Measurements from ENCODE around the gene NES.

Gene NES

DNA sequence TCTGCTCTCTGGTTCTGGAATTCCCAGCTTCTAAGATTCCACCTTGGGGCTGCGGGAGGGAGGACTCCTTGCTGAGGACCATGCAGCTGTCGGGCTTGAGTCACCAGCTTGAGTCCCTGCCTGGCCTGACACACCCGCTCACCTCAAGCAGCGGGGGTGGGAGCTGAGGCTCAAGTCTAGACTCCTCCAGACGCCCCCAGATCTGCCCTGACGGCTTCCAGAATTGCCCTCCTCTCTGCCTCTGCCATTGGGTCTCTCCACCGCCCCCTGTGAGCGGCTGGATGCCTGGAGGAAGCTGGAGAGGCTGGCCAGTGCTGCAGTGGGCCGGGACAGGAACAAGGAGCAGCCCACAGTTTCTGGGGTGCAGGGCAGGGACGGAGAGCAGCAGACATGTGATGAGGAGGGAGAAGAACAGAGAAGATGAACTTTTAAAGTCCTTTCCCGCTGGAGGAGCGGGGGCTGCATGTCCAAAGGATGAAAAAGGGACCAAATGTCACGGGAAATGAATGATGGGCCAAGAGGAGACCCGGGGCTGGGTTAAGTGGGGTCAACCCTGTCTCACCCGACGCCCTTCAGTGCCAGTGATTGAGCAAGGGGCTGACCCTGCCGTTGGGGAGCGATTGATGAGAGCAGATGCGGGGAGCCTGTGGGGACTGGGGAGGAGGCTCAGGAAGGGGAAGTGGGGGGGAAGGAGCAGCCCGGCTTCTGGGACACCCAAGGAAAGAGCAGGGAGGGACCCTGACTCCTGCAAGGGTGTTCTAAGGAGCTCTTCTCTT is 14.6 kb upstream of the NES start:
- WGBS (ENCODE audit: extremely low coverage, insufficient coverage, insufficient read length), result no CpG with 5 or more reads among the region's 20 CpGs
- peak; percentile 52 to 67 for DNase-seq

GRCh38 chr1:156691191-156691590 is 14.0 kb upstream of the NES start:
- H3K4ac ChIP-seq (ENCODE audit: low read depth, low read length), result no peak overlapping the region
- no peak overlapping the region for H3K27ac ChIP-seq (ENCODE audit: low read depth, low read length)
- peak overlapping the region; percentile 16 for H3K18ac ChIP-seq (ENCODE audit: low read length)
- H2BK5ac ChIP-seq (ENCODE audit: low read depth, low read length, poor library complexity), result peak overlapping the region; percentile 18
- peak overlapping the region; percentile 23 for H2AK5ac ChIP-seq (ENCODE audit: low read length)
- H3K36me3 ChIP-seq (ENCODE audit: control insufficient read depth in 1 of 2, insufficient read depth in 2 of 2, low read length in 2 of 2), result no peaks in the 10 kb centered on the region
- H3K4me1 ChIP-seq (ENCODE audit: control insufficient read depth in 1 of 2, insufficient read depth in 2 of 2, low read length in 2 of 2), result peaks cover 44 to 50% of the 10 kb centered on the region in 2 experiments
- peak overlapping the region; percentile 15 for H4K8ac ChIP-seq (ENCODE audit: low read depth, low read length)
- H3K79me2 ChIP-seq (ENCODE audit: control insufficient read depth, insufficient read depth, low read length, poor library complexity), result peaks cover 3% of the 10 kb centered on the region
- H2AFZ ChIP-seq (ENCODE audit: insufficient read depth, low read length, poor library complexity), result no peak overlapping the region
- H3K79me1 ChIP-seq (ENCODE audit: low read length), result peaks cover 32% of the 10 kb centered on the region
- H2BK120ac ChIP-seq (ENCODE audit: insufficient read depth, low read length, poor library complexity), result peak overlapping the region; percentile 48
- H3K4me3 ChIP-seq (ENCODE audit: low read depth, low read length), result no peak overlapping the region
- DNase-seq, result no peak
- peak overlapping the region; percentile 31 for H4K91ac ChIP-seq (ENCODE audit: low read depth, low read length)
- H3K9ac ChIP-seq (ENCODE audit: low read length), result no peak overlapping the region
- H3K27me3 ChIP-seq (ENCODE audit: insufficient read depth, low read length), result no peaks in the 10 kb centered on the region
- peak overlapping the region; percentile 52 for H2BK12ac ChIP-seq (ENCODE audit: low read length)
- H4K12ac ChIP-seq (ENCODE audit: low read depth, low read length), result no peak overlapping the region
- H3K23ac ChIP-seq (ENCODE audit: low read length), result no peak overlapping the region
- H3K14ac ChIP-seq (ENCODE audit: low read length), result peak overlapping the region; percentile 41
- WGBS (ENCODE audit: extremely low coverage, insufficient coverage, insufficient read length), result no CpG with 5 or more reads among the region's 10 CpGs
- H3K4me2 ChIP-seq (ENCODE audit: low read length), result no peak overlapping the region
- H3K9me3 ChIP-seq (ENCODE audit: insufficient read depth, low read depth, low read length), result no peaks in the 10 kb centered on the region

More for the DNA sequence above, 14.6 kb upstream of the NES start:
- peaks cover 3% of the 10 kb centered on the region for H3K79me2 ChIP-seq (ENCODE audit: control insufficient read depth, insufficient read depth, low read length, poor library complexity)
- peaks cover 32% of the 10 kb centered on the region for H3K79me1 ChIP-seq (ENCODE audit: low read length)
- no peak overlapping the region for H3K4me3 ChIP-seq (ENCODE audit: low read depth, low read length)
- peak overlapping the region; percentile 94 for H2BK12ac ChIP-seq (ENCODE audit: low read length)
- H3K9me3 ChIP-seq (ENCODE audit: insufficient read depth, low read depth, low read length), result no peaks in the 10 kb centered on the region
- peak overlapping the region; percentile 90 for H2AK5ac ChIP-seq (ENCODE audit: low read length)
- peak overlapping the region; percentile 41 for H3K14ac ChIP-seq (ENCODE audit: low read length)
- H3K4me2 ChIP-seq (ENCODE audit: low read length), result peak overlapping the region; percentile 45
- no peak overlapping the region for H3K23ac ChIP-seq (ENCODE audit: low read length)
- peak overlapping the region; percentile 42 for H3K18ac ChIP-seq (ENCODE audit: low read length)
- H3K4me1 ChIP-seq (ENCODE audit: control insufficient read depth in 1 of 2, insufficient read depth in 2 of 2, low read length in 2 of 2), result peaks cover 44 to 50% of the 10 kb centered on the region in 2 experiments
- no peaks in the 10 kb centered on the region for H3K27me3 ChIP-seq (ENCODE audit: insufficient read depth, low read length)
- H4K91ac ChIP-seq (ENCODE audit: low read depth, low read length), result peak overlapping the region; percentile 94
- no peaks in the 10 kb centered on the region for H3K36me3 ChIP-seq (ENCODE audit: control insufficient read depth in 1 of 2, insufficient read depth in 2 of 2, low read length in 2 of 2)
- H4K8ac ChIP-seq (ENCODE audit: low read depth, low read length), result peak overlapping the region; percentile 56
- H3K4ac ChIP-seq (ENCODE audit: low read depth, low read length), result peak overlapping the region; percentile 57
- H3K27ac ChIP-seq (ENCODE audit: low read depth, low read length), result peak overlapping the region; percentile 84
- no peak overlapping the region for H4K12ac ChIP-seq (ENCODE audit: low read depth, low read length)
- H2AFZ ChIP-seq (ENCODE audit: insufficient read depth, low read length, poor library complexity), result peak overlapping the region; percentile 28
- no peak overlapping the region for H3K9ac ChIP-seq (ENCODE audit: low read length)
- peak overlapping the region; percentile 62 for H2BK5ac ChIP-seq (ENCODE audit: low read depth, low read length, poor library complexity)
- H2BK120ac ChIP-seq (ENCODE audit: insufficient read depth, low read length, poor library complexity), result peak overlapping the region; percentile 87

- peak overlapping the region; percentile 37 for H4K91ac ChIP-seq (ENCODE audit: low read depth, low read length)
- peaks cover 3% of the 10 kb centered on the region for H3K79me2 ChIP-seq (ENCODE audit: control insufficient read depth, insufficient read depth, low read length, poor library complexity)
- peaks cover 32% of the 10 kb centered on the region for H3K79me1 ChIP-seq (ENCODE audit: low read length)
- H3K14ac ChIP-seq (ENCODE audit: low read length), result no peak overlapping the region
- peak overlapping the region; percentile 28 for H2AK5ac ChIP-seq (ENCODE audit: low read length)
- no peak overlapping the region for H3K23ac ChIP-seq (ENCODE audit: low read length)
- H3K4ac ChIP-seq (ENCODE audit: low read depth, low read length), result no peak overlapping the region
- H4K8ac ChIP-seq (ENCODE audit: low read depth, low read length), result no peak overlapping the region
- no peak overlapping the region for H3K18ac ChIP-seq (ENCODE audit: low read length)
- no peaks in the 10 kb centered on the region for H3K27me3 ChIP-seq (ENCODE audit: insufficient read depth, low read length)
- no peak overlapping the region for H3K4me2 ChIP-seq (ENCODE audit: low read length)
- H2BK5ac ChIP-seq (ENCODE audit: low read depth, low read length, poor library complexity), result no peak overlapping the region
- H2BK12ac ChIP-seq (ENCODE audit: low read length), result peak overlapping the region; percentile 67
- no peaks in the 10 kb centered on the region for H3K36me3 ChIP-seq (ENCODE audit: control insufficient read depth in 1 of 2, insufficient read depth in 2 of 2, low read length in 2 of 2)
- no peak overlapping the region for H2AFZ ChIP-seq (ENCODE audit: insufficient read depth, low read length, poor library complexity)
- no peak overlapping the region for H3K4me3 ChIP-seq (ENCODE audit: low read depth, low read length)
- H4K12ac ChIP-seq (ENCODE audit: low read depth, low read length), result no peak overlapping the region
- WGBS (ENCODE audit: extremely low coverage, insufficient coverage, insufficient read length), result no CpG with 5 or more reads among the region's 8 CpGs
- DNase-seq, result no peak
- no peak overlapping the region for H3K9ac ChIP-seq (ENCODE audit: low read length)
- H3K27ac ChIP-seq (ENCODE audit: low read depth, low read length), result no peak overlapping the region
- peaks cover 44 to 50% of the 10 kb centered on the region in 2 experiments for H3K4me1 ChIP-seq (ENCODE audit: control insufficient read depth in 1 of 2, insufficient read depth in 2 of 2, low read length in 2 of 2)
- H2BK120ac ChIP-seq (ENCODE audit: insufficient read depth, low read length, poor library complexity), result peak overlapping the region; percentile 48
- no peaks in the 10 kb centered on the region for H3K9me3 ChIP-seq (ENCODE audit: insufficient read depth, low read depth, low read length)
Measured at GRCh38 chr1:156690675-156691036, 13.4 kb upstream of the NES start.

- H3K4ac ChIP-seq (ENCODE audit: low read depth, low read length), result no peak overlapping the region
- no peak overlapping the region for H3K23ac ChIP-seq (ENCODE audit: low read length)
- H3K18ac ChIP-seq (ENCODE audit: low read length), result peak overlapping the region; percentile 63
- no CpG with 5 or more reads among the region's 10 CpGs for WGBS (ENCODE audit: extremely low coverage, insufficient coverage, insufficient read length)
- no peaks in the 10 kb centered on the region for H3K9me3 ChIP-seq (ENCODE audit: insufficient read depth, low read depth, low read length)
- H4K91ac ChIP-seq (ENCODE audit: low read depth, low read length), result peak overlapping the region; percentile 45
- H3K27me3 ChIP-seq (ENCODE audit: insufficient read depth, low read length), result no peaks in the 10 kb centered on the region
- no peak overlapping the region for H3K9ac ChIP-seq (ENCODE audit: low read length)
- H3K79me1 ChIP-seq (ENCODE audit: low read length), result peaks cover 32% of the 10 kb centered on the region
- peak overlapping the region; percentile 42 for H4K8ac ChIP-seq (ENCODE audit: low read depth, low read length)
- no peak overlapping the region for H4K12ac ChIP-seq (ENCODE audit: low read depth, low read length)
- DNase-seq, result peak in 1 of 2 donors; percentile 52
- H3K14ac ChIP-seq (ENCODE audit: low read length), result peak overlapping the region; percentile 17
- H2BK12ac ChIP-seq (ENCODE audit: low read length), result peak overlapping the region; percentile 72
- H3K36me3 ChIP-seq (ENCODE audit: control insufficient read depth in 1 of 2, insufficient read depth in 2 of 2, low read length in 2 of 2), result no peaks in the 10 kb centered on the region
- H2AFZ ChIP-seq (ENCODE audit: insufficient read depth, low read length, poor library complexity), result no peak overlapping the region
- H2BK120ac ChIP-seq (ENCODE audit: insufficient read depth, low read length, poor library complexity), result peak overlapping the region; percentile 48
- no peak overlapping the region for H2BK5ac ChIP-seq (ENCODE audit: low read depth, low read length, poor library complexity)
- H3K27ac ChIP-seq (ENCODE audit: low read depth, low read length), result no peak overlapping the region
- H3K4me2 ChIP-seq (ENCODE audit: low read length), result peak overlapping the region; percentile 0
- H3K79me2 ChIP-seq (ENCODE audit: control insufficient read depth, insufficient read depth, low read length, poor library complexity), result peaks cover 3% of the 10 kb centered on the region
- H2AK5ac ChIP-seq (ENCODE audit: low read length), result peak overlapping the region; percentile 52
- no peak overlapping the region for H3K4me3 ChIP-seq (ENCODE audit: low read depth, low read length)
- peaks cover 44 to 50% of the 10 kb centered on the region in 2 experiments for H3K4me1 ChIP-seq (ENCODE audit: control insufficient read depth in 1 of 2, insufficient read depth in 2 of 2, low read length in 2 of 2)
Measured at GRCh38 chr1:156689953-156690674, 12.9 kb upstream of the NES start.
